ENCODE results near the gene RRP15.

The RRP15 gene

GRCh38 chr1:218341325-218341724 is 56.2 kb downstream of the RRP15 start:
- no peak for DNase-seq (ENCODE audit: low read depth)

- no peak for DNase-seq (ENCODE audit: low read depth)
Measured at GRCh38 chr1:218342091-218342490, 57.0 kb downstream of the RRP15 start.

GRCh38 chr1:218344814-218345672 is 60.0 kb downstream of the RRP15 start, which contains the start of gene TGFB2:
Gene TGFB2, plus strand, starts transcription at chr1:218345336. Its CDS starts 1,366 bp downstream, at chr1:218346702.
- DNase-seq (ENCODE audit: low read depth): no peak

GRCh38 chr1:218345673-218346390 is 60.7 kb downstream of the RRP15 start:
- no peak for DNase-seq (ENCODE audit: low read depth)

GRCh38 chr1:218346391-218347204 is 61.5 kb downstream of the RRP15 start:
- no peak for DNase-seq (ENCODE audit: low read depth)

- DNase-seq (ENCODE audit: low read depth): no peak
Measured at GRCh38 chr1:218347336-218347722, 62.2 kb downstream of the RRP15 start.

- DNase-seq (ENCODE audit: low read depth): no peak
Measured at GRCh38 chr1:218347723-218348627, 62.9 kb downstream of the RRP15 start.

- no peak for DNase-seq (ENCODE audit: low read depth)
Measured at GRCh38 chr1:218348628-218349071, 63.6 kb downstream of the RRP15 start.

GRCh38 chr1:218349348-218350034 is 64.4 kb downstream of the RRP15 start:
- no peak for DNase-seq (ENCODE audit: low read depth)

- no peak for DNase-seq (ENCODE audit: low read depth)
Measured at GRCh38 chr1:218350035-218350525, 65.0 kb downstream of the RRP15 start.

GRCh38 chr1:218350801-218351266 is 65.7 kb downstream of the RRP15 start:
- no peak for DNase-seq (ENCODE audit: low read depth)

- DNase-seq (ENCODE audit: low read depth): no peak
Measured at GRCh38 chr1:218351391-218352074, 66.4 kb downstream of the RRP15 start.

GRCh38 chr1:218352075-218352438 is 67.0 kb downstream of the RRP15 start:
- no peak for DNase-seq (ENCODE audit: low read depth)

GRCh38 chr1:218353656-218354055 is 68.6 kb downstream of the RRP15 start:
- DNase-seq (ENCODE audit: low read depth): no peak

- DNase-seq (ENCODE audit: low read depth): no peak
Measured at GRCh38 chr1:218355278-218355677, 70.2 kb downstream of the RRP15 start.

- DNase-seq (ENCODE audit: low read depth): no peak
Measured at GRCh38 chr1:218357211-218357892, 72.3 kb downstream of the RRP15 start.

- DNase-seq (ENCODE audit: low read depth): no peak
Measured at GRCh38 chr1:218357893-218358232, 72.8 kb downstream of the RRP15 start.

- no peak for DNase-seq (ENCODE audit: low read depth)
Measured at GRCh38 chr1:218361298-218362065, 76.4 kb downstream of the RRP15 start.

All from GM04504 (cell line).